RCC 7860 (cell line): ENCODE measurements around the gene MEF2B.
"Not testable (repeated sequence)": the region's sequence is repeated elsewhere in the genome, so short reads cannot be mapped to it uniquely, and the experiment has no call there.

Experiments
- DNase-seq: peaks from one replicate; pipeline ENCODE4 v3.0.0-alpha.2; 2015; ENCODE audit warnings: low spot score
- FAIRE-seq: peaks from 2 replicates; lab custom pipeline; 2012; peaks lifted over from hg19 to GRCh38; lab: Jason Lieb, UNC

The MEF2B gene

DNA sequence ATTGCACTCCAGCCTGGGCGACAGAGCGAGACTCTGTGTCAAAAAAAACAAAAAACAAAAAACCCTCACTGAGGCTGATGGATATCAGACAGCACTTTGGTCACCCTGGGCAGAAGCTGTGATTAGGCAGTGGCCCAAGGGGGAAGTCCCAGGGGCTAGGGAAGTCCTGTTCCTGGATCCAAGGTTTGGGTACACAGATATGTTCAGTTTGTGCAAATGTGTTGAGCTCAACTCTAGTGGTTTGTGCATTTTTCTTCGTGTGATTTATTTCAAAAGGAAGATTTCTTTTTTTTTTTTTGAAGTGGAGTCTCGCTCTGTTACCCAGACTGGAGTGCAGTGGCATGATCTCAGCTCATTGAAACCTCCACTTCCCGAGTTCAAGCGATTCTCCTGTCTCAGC is 12.3 kb downstream of the MEF2B start:
- FAIRE-seq (no peak), DNase-seq (no peak)

DNA sequence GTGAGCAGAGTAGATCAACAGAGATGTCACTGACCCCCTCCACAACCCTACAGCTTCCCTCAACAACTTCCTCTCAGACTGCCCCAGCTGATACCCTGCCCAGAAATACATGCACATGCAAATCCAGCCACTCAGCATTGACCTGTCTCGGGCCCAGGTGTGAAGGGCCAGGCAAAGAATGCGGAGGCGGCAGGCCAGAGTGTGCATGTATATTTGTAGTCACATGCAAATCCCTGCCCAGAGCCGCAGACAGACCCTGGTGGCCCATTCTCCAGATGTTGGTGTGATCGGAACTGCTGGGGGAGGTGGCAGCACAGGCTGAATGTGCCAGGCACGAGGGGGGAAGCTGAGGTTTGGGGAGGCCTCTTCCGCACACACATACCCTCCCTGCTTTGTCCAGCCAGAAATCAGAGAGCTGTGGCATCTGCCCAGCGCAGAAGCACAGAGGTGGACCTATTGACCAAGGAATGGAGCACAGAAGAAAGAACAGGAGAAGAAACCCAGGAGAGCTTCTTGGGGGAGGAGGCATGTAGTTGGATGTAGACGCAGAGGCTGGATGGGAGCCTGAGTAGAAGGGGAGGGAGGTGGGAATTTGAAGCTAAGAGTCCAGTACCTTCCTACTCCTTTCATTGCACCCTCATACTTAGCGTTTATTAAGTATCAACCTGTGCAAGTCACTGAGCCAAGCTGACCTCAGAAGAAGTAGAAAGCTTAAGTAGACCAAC is 14.4 kb downstream of the MEF2B start:
- DNase-seq (no peak), FAIRE-seq (no peak)

DNA sequence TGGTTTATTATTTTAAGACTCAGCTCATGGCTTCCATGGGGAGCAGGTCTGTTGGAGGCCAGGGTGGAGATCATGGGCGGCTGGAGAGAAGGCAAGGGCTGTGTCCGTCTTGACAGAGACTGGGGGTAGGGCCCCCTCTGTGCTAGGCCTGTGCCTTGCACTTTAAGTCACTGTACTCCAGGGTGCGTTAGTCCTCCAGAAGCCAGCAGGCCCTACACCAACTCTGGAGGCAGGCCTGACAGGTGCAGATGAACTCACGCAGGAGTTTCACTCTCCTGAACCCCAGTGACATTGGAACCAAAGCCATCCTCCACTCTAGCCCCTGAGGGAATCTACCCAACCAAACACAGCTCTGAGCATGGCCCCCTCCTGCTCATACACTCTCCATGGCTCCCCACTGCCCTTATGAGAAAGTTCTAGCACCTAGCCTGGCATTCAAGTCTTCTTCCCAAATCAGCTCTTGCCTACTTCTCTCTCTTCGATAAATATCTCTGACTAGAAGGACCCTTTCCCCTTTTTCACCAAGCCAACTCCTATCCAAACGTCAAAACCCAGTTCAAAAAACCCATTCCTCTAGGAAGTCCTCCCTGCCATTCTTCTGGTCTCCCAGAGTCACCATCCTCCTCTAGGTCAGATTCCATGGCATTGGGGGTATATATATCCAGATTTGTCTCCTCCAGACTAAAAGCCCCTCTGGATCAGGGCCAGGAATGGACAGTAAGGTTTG is 15.1 kb downstream of the MEF2B start:
- FAIRE-seq (no peak), DNase-seq (no peak)

DNA sequence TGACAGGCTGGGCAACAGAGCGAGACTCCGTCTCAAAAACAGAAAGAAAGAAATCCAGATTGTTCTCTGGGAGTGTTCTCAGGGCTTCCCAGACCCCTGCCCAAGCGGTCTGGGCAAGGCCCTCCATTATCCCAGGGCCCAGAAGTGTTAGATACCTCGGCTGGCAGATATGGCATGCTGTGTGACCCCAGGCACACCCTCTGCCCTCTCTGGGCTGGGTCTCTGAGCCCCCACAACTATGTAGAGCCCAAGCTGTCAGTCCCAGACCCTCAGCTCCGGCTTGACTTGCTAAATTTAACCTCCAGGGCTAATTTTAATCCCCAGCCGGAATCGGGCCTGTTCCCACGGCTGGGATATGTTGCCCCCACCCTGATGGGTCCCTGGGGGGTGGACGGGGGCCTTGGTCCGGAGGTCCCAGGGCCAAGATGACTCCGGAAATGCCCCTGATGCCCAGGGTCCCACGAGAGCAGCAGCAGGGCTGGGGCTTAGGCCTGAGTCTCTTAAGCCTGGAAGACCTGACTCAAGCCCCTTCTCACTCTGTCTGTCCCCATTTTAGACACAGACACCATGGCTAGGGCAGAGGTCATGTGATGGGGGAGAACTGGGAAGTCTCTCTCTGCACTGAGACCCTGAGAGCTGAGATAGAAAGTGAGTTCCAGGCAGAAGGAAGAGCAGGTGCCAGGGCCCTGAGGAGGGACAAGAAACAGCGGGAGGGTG is 17.2 kb downstream of the MEF2B start:
- DNase-seq (no peak), FAIRE-seq (no peak)

DNA sequence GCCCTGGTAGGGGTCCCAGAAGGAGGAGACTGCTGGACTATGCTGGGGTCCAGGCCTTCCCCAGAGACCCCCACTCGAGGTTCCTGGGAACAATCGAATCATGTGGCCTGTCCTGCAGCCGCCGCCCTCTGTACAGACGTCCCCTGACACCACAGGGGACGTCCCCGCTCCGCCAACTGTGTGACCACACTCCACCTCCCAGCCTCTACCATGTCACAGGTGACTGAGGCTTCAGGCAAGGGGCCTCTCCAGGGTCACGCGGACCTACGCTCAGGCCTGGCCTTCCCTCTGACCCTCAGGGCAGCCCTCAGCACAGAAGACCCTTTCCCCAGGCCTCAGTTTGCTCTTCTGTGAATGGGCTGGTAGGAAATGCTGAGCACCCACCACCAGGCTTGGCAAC is 18.6 kb downstream of the MEF2B start:
- DNase-seq, result no peak
- FAIRE-seq, result no peak

DNA sequence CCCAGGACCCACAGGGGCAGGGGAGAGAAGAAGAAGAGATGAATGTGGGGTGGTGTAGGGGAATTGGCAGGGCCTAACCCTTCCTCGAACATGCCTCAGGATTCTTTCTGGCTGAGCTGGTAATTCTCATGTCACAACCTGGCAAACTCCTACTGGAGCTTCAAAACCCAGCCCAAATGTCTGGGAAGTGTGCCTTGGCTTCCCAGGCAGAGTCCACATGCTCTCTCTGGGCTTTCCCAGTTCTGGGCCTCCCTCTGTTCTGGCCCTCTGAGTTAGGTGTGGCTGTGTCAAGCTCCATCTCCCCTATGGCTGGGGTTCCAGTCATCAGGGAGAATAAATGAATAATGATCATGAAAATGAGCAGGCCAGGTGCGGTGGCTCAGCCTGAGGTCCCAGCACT is 20.6 kb downstream of the MEF2B start:
- no peak for DNase-seq
- no peak for FAIRE-seq

DNA sequence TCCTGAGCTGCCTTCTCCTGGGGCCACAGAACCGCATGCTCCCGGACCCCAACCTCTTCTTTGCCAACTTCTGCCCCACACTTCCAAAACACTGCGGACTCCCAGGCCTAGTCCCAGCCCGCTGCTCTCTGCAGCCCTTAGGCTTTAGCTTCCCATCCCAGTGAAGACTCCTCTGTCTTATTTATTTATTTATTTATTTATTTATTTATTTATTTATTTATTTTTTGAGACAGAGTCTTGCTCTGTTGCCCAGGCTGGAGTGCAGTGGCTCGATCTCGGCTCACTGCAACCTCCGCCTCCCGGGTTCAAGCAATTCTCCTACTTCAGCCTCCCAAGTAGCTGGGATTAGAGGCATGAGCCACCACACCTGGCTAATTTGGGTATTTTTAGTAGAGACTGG is 21.6 kb downstream of the MEF2B start:
- not testable (repeated sequence) for DNase-seq, FAIRE-seq

DNA sequence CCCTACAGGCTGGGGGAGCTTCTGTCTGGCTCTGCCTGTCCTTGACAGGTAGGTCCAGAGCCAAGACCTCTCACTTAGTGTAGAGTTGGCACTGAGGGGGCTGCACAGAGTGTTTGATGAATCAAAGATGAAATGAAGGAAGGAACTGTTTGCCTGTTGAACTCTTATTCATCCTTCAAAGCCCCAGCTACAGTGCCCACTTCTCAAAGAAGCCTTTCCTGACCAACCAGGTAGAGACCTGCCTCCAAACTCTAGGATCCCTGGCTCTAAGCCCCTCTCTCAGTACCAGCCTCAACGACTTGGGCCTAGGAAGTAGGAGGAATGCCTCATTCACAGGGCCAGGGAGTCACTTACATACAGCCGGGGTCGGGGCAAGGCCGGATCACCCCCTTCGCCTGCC is 22.7 kb downstream of the MEF2B start:
- FAIRE-seq, result no peak

DNA sequence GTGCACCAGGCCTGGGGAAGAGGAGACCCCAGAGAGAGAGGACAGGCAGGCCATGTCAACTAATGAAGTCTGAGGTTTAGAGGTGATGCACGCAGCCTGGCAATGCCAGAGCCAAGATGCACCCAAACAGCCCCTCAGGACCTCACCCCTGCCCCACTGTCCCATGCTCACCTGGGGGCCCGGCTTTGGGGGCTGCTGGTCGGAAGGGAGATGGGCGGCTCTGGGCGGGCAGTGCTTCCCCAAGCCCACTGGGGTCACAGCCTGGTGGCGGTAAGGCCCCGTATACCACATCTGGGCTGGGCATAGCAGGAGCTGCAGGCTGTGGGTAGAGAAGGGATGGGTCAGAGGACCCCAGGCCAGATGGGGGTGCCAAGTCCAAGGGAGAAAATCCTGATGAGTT is 23.2 kb downstream of the MEF2B start:
- no peak for FAIRE-seq

More for the DNA sequence above, 22.7 kb downstream of the MEF2B start:
- no peak for DNase-seq

DNA sequence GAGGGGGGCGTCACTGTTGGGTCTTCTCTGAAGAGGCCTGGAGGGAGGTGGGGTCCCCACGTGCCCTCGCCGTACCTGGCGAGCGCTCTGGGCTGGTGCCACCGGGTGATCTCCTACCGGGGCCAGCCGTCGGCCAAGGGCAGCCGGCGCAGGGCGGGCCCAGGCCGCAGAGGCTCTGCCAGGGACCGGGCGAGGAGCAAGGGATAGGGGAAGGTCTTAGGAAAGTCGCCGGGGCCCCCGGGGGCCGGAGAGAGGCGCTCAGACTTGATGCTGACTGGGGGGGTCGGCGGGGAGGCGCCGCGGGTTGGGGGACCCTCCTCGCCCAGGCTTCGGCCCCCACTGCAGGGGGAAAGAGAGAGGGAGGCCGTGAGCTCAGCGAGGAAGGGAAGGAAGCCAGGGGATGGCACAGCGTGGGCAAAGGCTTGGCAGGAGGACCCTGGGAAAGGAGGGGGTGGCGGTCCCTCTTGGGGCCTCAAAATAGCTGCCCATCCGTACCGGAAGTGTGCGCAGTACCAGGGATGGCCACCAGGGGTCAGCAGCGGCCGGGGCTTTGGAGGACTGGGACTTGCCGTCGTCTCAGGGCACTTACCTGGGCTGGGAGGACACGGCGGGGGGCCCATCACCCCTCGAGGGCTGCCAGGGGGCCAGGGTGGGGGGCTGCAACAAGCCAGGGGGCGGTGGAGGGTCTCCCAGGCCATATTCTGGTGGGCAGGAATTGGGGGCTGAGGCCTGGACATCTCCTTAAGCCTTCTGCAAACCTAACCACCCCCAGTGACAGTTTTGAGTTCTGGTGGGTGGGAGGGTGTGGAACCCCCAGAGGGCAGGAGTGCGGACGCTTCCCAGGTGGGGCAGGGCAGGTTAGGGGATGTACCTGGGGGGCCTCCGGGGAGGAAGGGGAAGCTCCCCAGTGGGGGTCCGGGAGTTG is 24.1 kb downstream of the MEF2B start:
- DNase-seq (peak; percentile 22), FAIRE-seq (no peak)

More for the DNA sequence above, 23.2 kb downstream of the MEF2B start:
- DNase-seq, result no peak

DNA sequence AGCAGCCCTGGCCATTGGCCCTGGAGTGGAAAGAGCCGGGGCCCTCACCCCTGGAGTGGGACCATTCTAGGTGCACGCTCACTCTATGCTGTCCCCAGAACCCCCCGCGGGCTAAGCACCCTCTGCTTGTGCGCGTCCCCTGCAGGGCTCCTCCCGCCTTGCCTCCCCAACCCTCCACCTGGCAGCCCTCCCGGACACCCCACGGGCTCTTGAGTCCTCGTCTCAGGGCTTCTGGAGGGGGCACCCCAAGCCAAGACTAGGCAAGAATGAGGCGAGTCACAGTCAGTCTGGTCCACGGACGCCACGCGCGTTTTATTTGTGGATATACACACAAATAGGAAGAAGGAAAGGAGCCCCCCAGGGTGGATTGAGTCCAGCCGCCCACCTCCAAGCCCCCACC is 24.8 kb downstream of the MEF2B start:
- FAIRE-seq (no peak), DNase-seq (no peak)

DNA sequence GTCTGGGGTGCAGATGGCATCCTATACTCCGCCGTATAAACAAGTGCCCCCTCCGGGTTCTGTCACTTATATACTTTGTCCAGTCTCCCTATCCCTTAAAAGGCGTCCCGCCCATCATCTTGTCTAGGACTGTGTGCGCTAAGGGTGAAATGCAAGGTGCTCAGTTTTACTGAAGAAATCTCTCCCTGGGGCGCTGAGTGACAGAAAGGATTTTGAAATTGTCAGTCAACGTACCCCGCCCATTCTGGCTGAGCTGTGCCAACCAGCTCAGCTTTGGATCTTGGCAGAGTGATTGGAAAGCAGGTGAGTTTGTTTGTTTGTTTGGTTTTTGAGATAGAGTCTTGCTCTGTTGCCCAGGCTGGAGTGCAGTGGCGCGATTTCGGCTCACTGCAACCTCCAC is 27.7 kb downstream of the MEF2B start:
- FAIRE-seq (no peak), DNase-seq (no peak)

DNA sequence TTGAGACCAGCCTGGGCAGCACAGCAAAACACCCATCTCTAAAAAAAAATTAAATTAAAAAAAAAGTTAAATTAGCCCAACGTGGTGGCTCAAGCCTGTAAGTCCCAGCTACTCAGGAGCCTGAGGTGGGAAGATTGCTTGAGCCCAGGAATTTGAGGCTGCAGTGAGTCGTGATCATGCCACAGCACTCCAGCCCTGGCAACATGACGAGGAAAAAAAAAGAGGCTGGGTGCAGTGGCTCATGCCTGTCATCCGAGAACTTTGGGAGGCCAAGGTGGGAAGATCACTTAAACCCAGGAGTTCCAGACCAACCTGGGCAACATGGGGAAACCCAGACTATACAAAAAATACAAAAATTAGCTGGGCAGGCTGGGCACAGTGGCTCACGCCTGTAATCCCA is 29.6 kb downstream of the MEF2B start:
- no peak for FAIRE-seq
- DNase-seq, result no peak

DNA sequence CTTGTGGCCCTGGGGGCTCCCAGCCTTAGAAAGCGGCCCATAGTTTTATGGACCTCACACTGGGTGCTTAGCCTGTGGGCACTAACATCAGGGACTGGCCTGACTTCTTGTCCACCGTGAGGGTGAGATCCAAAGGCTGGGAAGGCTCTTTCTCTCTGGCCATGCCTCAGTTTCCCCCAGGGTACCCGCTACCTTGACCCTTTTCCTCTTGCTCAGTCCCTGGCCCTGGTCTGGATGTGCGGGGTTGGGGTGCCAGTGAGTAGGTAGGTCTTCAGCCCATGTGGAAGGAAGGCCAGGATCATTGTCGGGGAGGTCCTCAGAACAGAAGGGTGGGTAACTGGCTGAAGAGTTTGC is 30.2 kb downstream of the MEF2B start:
- FAIRE-seq (no peak), DNase-seq (no peak)

DNA sequence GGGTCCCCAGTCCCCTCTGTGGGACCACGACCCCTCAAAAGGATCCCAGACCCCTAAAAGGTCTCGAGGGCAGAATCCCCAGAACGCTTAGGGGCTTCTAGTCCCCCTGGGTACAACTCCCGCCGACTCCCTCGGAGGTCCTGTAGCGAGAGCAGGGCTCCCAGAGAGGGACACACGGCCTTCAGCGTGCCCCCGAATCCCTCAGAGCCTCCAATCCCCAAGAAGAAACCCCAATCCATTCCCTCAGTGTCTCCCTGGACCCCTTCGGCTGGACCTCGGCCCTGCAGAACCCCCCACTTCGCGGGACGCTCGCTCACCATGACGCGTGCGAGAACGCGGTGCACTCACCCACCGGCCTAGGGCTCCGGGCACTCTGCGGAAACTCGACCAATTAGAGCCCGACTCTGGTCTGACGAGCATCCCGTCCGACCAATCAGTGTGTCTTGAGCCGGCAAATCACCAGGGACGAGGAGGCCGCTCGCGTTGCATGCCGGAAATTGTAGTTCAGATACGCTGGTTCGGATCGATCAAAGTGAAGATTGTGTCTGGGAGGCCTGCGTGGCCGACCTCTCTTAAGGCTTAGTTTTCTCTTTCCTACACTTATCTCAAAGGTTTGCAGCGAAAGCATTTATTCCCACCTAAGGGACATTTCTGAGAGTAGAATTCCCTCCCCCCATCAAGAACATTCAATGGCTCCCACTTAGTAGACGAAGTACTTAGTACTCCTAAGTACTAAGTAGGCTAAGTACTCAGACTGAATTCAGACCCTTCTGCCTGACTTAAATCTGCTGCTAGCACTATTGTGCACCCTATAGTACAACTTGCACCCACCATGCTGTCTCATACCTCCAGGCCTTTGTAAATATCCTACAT is 31.7 kb downstream of the MEF2B start, which contains the start of gene TMEM161A:
Gene TMEM161A, minus strand, starts transcription at position 370 of the 873 bp plus-strand sequence. Its CDS starts 50 bp downstream, at position 320.
- FAIRE-seq (peak; percentile 72), DNase-seq (peak; percentile 90)

DNA sequence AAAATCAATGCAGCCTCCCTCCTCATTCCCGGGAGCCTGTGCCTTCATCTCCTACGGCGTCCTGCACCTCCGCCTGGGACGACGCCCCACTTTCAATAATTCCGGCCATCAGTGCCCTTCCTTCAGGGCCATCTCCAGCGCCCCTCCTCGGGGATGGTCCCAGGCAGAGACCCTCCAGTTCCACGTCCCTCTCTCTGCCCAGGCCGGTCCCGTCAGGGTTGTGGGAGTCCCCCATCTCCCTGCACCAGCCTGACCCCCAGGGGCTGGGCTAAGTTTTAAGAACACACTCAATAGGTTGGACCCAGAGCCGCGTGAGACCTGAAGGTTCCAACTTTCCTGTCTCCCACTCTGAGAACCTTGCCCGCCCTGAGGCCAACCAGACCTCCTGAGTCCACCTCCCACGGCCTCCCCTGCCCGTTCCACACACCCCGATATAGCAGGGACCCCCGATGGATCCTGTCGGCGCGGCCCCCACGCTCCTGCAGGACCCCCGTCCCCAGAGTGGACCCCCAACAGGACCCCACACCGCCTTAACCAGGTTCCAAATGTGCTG is 32.4 kb downstream of the MEF2B start:
- FAIRE-seq, result no peak
- no peak for DNase-seq

DNA sequence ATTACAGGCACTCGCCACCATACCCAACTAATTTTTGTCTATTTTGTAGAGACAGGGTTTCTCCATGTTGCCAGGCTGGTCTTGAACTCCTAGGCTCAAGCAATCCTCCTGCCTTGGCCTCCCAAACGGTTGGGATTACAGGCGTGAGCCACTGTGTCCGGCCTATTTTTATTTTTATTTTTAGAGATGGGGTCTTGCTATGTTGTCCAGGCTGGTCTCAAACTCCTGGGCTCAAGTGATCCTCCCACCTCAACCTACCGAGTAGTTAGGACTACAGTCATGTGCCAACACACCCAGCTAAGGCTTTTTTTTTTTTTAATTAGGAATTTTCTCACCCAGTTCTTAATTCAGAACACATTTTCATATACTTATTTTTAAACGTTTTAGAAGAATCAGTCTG is 34.4 kb downstream of the MEF2B start:
- DNase-seq, FAIRE-seq: not testable (repeated sequence)

DNA sequence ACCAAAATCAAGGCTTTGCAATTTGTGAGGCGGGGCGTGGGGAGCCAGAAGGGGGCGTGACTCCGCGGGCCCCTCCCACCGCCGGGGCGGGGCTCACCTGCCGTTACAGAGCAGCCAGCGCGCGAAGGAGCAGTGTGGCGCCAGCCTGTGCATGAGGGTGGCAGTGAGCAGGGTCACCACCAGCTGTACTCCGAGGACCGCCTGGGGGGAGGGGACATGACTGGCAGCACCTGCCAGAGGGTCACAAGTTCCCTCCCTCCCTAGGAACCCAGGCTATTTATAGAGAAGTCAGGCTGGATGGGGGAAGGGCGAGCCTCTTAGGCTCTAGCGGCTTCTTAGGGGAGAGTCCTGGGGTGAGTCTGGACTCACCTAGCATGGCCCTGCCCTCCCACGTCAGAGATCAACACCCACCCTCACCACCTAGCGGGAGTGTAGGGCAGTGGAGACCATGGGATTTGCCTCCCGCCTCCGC is 35.3 kb downstream of the MEF2B start:
- DNase-seq, result no peak
- FAIRE-seq, result no peak

DNA sequence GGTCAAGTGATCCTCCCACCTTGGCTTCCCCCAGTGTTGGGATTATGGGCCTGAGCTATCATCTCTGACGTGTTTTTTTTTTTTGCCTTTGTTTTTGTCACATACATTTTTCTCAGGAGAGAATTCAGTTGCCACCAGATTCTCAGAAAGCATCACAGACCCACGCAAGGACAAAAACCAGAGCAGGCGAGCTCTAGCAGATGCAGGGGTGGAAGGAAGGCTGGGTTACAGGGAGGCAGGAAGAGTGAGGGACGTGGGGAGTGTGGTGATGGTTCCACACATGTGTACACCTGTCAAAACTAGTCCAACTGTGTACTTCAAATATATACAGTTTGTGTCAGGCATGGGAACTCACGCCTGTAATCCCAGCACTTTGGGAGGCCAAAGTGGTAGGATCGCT is 36.1 kb downstream of the MEF2B start:
- no peak for FAIRE-seq
- DNase-seq, result no peak
